Left lobe of liver (tissue), 2 donors: ENCODE results near the gene KBTBD4. TPM values are rescaled to one million over a fixed set of nuclear protein-coding genes. Genes with fewer than 3 reads are reported as not detected.
"Not testable (repeated sequence)": the region's sequence is repeated elsewhere in the genome, so short reads cannot be mapped to it uniquely, and the experiment has no call there.

ENCODE experiments used
- ATAC-seq: fragments of 200-7000 bp; cut with Tn5 transposase; one replicate; pipeline ENCODE4 v1.9.1; 2020; ENCODE audit warnings: mild to moderate bottlenecking, moderate library complexity
- DNase-seq: peaks from one replicate; pipeline ENCODE4 v3.0.0-alpha.2; 2020; ENCODE audit warnings: low spot score
- total RNA-seq: library from RNA; stranded (reverse); gene quantifications from one replicate; pipeline ENCODE4 v1.2.1, GENCODE V29; 2021
- donor health status: DM: no; HTN: no; CAD: no; lungs with moderate emphysema.
- donor health status: DM: no; HTN: yes; CAD: no.

Gene KBTBD4
- total RNA-seq, 1 donor from 2014 or later = 7.0 TPM

DNA sequence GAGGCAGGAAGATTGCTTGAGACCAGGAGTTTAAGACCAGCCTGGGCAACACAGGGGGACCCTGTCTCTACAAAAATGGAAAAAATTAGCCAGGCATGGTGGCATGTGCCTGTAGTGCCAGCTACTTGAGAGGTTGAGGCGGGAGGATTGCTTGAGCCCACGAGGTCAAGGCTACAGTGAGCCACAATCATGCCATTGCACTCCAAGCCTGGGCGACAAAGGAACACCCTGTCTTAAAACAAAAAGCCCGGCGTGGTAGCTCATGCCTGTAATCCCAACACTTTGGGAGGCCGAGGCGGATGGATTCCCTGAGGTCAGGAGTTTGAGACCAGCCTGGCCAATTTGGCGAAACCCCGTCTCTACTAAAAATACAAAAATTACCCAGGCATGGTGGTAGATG lies 48.0 kb downstream of the KBTBD4 start:
- DNase-seq, ATAC-seq: not testable (repeated sequence)

DNA sequence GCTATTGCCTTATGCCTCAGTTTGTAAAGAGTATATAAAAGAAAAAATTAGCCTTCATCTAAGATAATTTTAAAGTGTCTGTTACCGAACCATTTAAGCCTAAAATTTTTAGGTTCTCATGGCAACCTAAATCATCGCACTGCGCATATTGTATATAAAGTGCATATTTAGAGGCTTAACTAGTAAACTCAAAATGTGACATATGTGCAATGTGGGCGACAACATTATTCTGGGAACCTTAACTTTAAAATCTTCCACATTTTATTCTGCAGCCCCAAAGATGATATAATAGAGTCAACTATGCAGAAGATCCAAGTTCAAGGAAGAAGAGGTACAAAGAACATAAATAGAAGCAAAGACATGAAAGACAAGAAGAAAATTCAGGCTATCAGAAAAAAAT lies 48.8 kb downstream of the KBTBD4 start:
- ATAC-seq = no peak

DNA sequence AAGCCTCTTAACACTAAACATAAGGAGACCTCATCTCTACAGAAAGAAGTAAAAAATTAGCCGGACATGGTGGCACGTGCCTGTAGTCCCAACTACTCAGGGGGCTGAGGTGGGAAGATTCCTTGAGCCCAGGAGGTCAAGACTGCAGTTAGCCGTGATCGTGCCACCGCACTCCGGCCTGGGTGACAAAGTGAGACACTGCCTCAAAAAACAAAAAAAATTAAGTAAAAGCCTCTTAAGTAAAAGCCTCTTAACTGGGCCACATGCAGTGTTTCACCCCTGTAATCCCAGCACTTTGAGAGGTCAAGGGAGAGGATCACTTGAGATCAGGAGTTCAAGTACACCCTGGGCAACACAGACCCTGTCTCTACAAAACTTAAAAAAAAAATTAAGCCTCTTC lies 51.6 kb downstream of the KBTBD4 start:
- ATAC-seq (no peak), DNase-seq (no peak)

More for the DNA sequence above, 48.8 kb downstream of the KBTBD4 start:
- DNase-seq = no peak

DNA sequence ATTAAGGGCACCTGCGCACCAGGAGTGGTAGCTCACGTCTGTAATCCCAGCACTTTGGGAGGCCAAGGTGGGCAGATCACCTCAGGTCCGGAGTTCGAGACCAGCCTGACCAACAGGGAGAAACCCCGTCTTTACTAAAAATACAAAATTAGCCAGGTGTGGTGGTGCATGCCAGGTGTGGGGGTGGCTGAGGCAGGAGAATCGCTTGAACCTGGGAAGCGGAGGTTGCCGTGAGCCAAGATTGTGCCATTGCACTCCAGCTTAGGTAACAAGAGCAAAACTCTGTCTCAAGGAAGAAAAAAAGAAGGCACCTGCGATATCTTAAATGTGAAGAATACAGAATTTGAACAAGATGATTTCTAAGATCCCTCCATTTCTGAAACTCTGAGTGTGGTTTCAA lies 52.7 kb downstream of the KBTBD4 start:
- DNase-seq = not testable (repeated sequence)
- peak; percentile 9 for ATAC-seq

DNA sequence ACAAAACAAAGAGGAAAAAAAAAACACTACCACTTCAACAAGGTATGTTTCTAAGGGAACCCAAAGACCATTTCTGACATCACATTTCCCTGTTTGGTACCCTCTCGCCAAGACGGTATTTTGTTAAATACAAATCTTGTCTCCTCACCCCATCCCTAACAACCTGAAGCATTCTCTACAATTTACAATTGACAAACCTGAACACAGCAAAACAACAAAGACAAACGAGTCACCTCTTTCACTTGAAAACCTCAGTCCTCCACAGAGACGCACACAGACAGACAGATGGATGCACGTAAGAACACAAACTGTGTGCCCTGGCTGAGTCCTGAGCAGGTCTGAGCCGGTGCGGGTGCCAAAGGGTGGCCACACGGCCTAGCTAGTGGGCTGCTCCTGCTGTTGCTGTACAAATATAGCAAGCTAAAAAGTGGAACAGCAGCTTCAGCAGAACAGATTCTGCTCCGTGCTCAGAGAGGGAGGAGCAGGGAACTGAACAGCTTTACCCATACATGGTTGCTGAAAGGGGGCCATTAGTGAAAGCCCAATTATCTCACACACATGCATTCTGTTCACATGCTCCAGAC lies 54.4 kb downstream of the KBTBD4 start:
- ATAC-seq (peak; percentile 68), DNase-seq (no peak)

DNA sequence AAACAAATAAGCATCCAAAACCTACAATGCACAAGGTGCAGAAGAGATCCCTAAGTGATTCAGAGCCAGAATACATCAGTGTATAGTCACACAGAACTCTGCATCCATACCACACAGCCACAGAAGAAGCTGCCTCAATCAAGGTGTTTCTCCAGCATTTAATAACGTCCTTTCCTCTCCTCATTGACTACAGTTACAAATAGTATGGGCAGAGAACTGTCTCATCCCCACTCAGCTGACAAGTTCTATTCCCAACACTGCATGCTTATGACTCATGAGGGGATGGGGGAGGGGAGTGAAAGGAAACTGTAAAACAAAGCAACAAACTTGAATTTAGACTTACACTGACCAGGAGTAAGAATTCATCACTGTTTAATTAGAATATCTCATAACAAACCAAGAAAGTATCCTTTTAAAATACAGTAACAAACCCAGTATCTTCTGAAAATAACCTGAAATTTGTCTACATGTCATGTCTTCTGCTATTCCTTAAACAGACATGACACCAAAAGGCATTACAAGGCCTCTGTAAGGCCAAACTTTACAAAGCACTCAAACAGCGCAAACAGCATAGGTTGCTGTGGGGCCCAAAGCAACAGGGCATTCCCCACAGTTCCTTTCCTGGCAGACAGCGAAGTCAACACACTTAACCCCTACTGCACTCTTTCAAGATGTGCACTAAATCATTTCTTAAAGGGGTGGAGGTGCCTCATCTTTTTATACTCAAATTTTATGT lies 55.1 kb downstream of the KBTBD4 start:
- DNase-seq (no peak), ATAC-seq (peak; percentile 61)

Other genes with a start within 250 kb of the KBTBD4 start
- 0.08 TPM for gene MYBPC3, start 226.3 kb downstream of the KBTBD4 start, total RNA-seq
- gene SPI1, start 200.4 kb downstream of the KBTBD4 start, total RNA-seq = 10.9 TPM
- gene SLC39A13, start 170.4 kb downstream of the KBTBD4 start, total RNA-seq = 15.8 TPM
- gene PSMC3, start 152.5 kb downstream of the KBTBD4 start, total RNA-seq = 64.6 TPM
- 0.68 TPM for gene RAPSN, start 129.8 kb downstream of the KBTBD4 start, total RNA-seq
- 78.4 TPM for gene CELF1, start 25.8 kb downstream of the KBTBD4 start, total RNA-seq
- gene PTPMT1, start 13.4 kb downstream of the KBTBD4 start, total RNA-seq = 23.8 TPM
- 58.2 TPM for gene NDUFS3, start 104 bp upstream of the KBTBD4 start, total RNA-seq
- not detected for gene FAM180B, start 7.7 kb upstream of the KBTBD4 start, total RNA-seq
- 0.45 TPM for gene C1QTNF4, start 15.4 kb upstream of the KBTBD4 start, total RNA-seq
- gene MTCH2, start 63.6 kb upstream of the KBTBD4 start, total RNA-seq = 150 TPM
- gene AGBL2, start 136.4 kb upstream of the KBTBD4 start, total RNA-seq = 2.7 TPM
- gene FNBP4, start 188.4 kb upstream of the KBTBD4 start, total RNA-seq = 23.2 TPM